Middle frontal gyrus (tissue), 1 donor: Measurements from ENCODE around the gene SLC6A7.

Experiments used
- DNase-seq: peaks from one replicate; pipeline ENCODE4 v3.0.0-alpha.2; 2015; ENCODE audit warnings: low spot score; ENCODE audit errors: extremely low spot score

SLC6A7 gene

GRCh38 chr5:150172556-150172955, 17.3 kb upstream of the SLC6A7 start:
- DNase-seq: no peak

GRCh38 chr5:150173161-150173560, 16.7 kb upstream of the SLC6A7 start:
- DNase-seq: no peak

- DNase-seq: no peak
Measured at GRCh38 chr5:150174285-150174684, 15.6 kb upstream of the SLC6A7 start.

- no peak for DNase-seq
Measured at GRCh38 chr5:150175076-150175475, 14.8 kb upstream of the SLC6A7 start.

GRCh38 chr5:150175536-150175935, 14.3 kb upstream of the SLC6A7 start:
- no peak for DNase-seq

- DNase-seq: no peak
Measured at GRCh38 chr5:150176745-150177477, 13.0 kb upstream of the SLC6A7 start.

- DNase-seq: no peak
Measured at GRCh38 chr5:150177721-150178120, 12.1 kb upstream of the SLC6A7 start.

GRCh38 chr5:150178262-150178661, 11.6 kb upstream of the SLC6A7 start:
- no peak for DNase-seq

- DNase-seq: no peak
Measured at GRCh38 chr5:150179019-150179620, 10.7 kb upstream of the SLC6A7 start.

GRCh38 chr5:150180241-150181026, 9.4 kb upstream of the SLC6A7 start:
- peak; percentile 54 for DNase-seq

GRCh38 chr5:150181027-150181426, 8.8 kb upstream of the SLC6A7 start:
- DNase-seq: no peak

GRCh38 chr5:150181766-150182545, 7.9 kb upstream of the SLC6A7 start:
- no peak for DNase-seq

GRCh38 chr5:150182774-150183173, 7.1 kb upstream of the SLC6A7 start:
- no peak for DNase-seq

- DNase-seq: no peak
Measured at GRCh38 chr5:150183436-150183835, 6.4 kb upstream of the SLC6A7 start.

- no peak for DNase-seq
Measured at GRCh38 chr5:150184006-150184405, 5.9 kb upstream of the SLC6A7 start.

- no peak for DNase-seq
Measured at GRCh38 chr5:150184990-150185912, 4.6 kb upstream of the SLC6A7 start.

GRCh38 chr5:150186137-150186536, 3.7 kb upstream of the SLC6A7 start:
- no peak for DNase-seq

- DNase-seq: no peak
Measured at GRCh38 chr5:150186897-150187296, 3.0 kb upstream of the SLC6A7 start.

- no peak for DNase-seq
Measured at GRCh38 chr5:150188146-150188842, 1.6 kb upstream of the SLC6A7 start.

- DNase-seq: no peak
Measured at GRCh38 chr5:150189326-150189725, 536 bp upstream of the SLC6A7 start.
